Natural killer cell (primary cell): Measurements from ENCODE around the gene RBFA. TPM values are rescaled to one million over a fixed set of nuclear protein-coding genes. Genes with fewer than 3 reads are reported as not detected.

ENCODE experiments used
- ATAC-seq, 3 donors: fragments of 150-1000 bp in 2 of 3; fragments of 200-7000 bp in 1 of 3; cut with Tn5 transposase; 1 replicate in 1 of 3; 2 replicates in 2 of 3; pipeline ENCODE4 v1.10.0; 2021; ENCODE audit warnings: mild to moderate bottlenecking in 2 of 3, moderate library complexity in 2 of 3
- DNase-seq, 2 donors: peaks; one replicate each; pipeline versions ENCODE4 v3.0.0 to v3.0.0-alpha.2; 2013 to 2021; ENCODE audit warnings: mixed read lengths in 1 of 2
- H3K27ac ChIP-seq: one replicate; pipeline ENCODE4 v1.5.1; 2013; ENCODE audit warnings: mild to moderate bottlenecking, low read length
- H3K27me3 ChIP-seq: one replicate; pipeline ENCODE4 v1.6.1; 2013; ENCODE audit warnings: low read length; ENCODE audit not compliant: control insufficient read depth, insufficient read depth
- H3K36me3 ChIP-seq: one replicate; pipeline ENCODE4 v1.6.1; 2013; ENCODE audit warnings: low read length; ENCODE audit not compliant: control insufficient read depth, insufficient read depth
- H3K4me1 ChIP-seq: one replicate; pipeline ENCODE4 v1.6.1; 2013; ENCODE audit warnings: low read length; ENCODE audit not compliant: control insufficient read depth, insufficient read depth
- H3K4me3 ChIP-seq: one replicate; pipeline ENCODE4 v1.5.1; 2013; ENCODE audit warnings: low read length
- H3K9me3 ChIP-seq: one replicate; pipeline ENCODE4 v1.6.1; 2013; ENCODE audit warnings: low read length; ENCODE audit not compliant: control insufficient read depth, insufficient read depth
- H3K27ac Mint-ChIP-seq, 2 donors: one replicate each; pipeline ENCODE4 v1.8.0; 2022; ENCODE audit warnings: mild to moderate bottlenecking in 2 of 2, mixed read lengths in 2 of 2, moderate library complexity in 1 of 2
- H3K27me3 Mint-ChIP-seq, 2 donors: one replicate each; pipeline ENCODE4 v1.8.0; 2022; ENCODE audit warnings: low read depth in 2 of 2, mixed read lengths in 2 of 2
- H3K36me3 Mint-ChIP-seq: one replicate; pipeline ENCODE4 v1.8.0; 2022; ENCODE audit warnings: mixed read lengths
- H3K4me1 Mint-ChIP-seq, 2 donors: one replicate each; pipeline ENCODE4 v1.8.0; 2022; ENCODE audit warnings: mixed read lengths in 2 of 2
- H3K4me3 Mint-ChIP-seq: one replicate; pipeline ENCODE4 v1.8.0; 2022; ENCODE audit warnings: mild to moderate bottlenecking, moderate library complexity, mixed read lengths
- H3K9me3 Mint-ChIP-seq, 2 donors: one replicate each; pipeline ENCODE4 v1.8.0; 2022; ENCODE audit warnings: mixed read lengths in 2 of 2
- WGBS: methylation state at CpG from one replicate; pipeline ENCODE4 v1.1.7; 2013; ENCODE audit warnings: missing lambda C conversion rate; ENCODE audit not compliant: insufficient coverage; 5-methylcytosine and 5-hydroxymethylcytosine counted together
- intact Hi-C: fragments of 100-400 bp; cut with micrococcal nuclease; formaldehyde crosslinking; loops from one replicate; pipeline ENCODE4 v1.14.2; 2022
- total RNA-seq, 4 donors: library from RNA; stranded (reverse); fragments of 120-200 nt in 1 of 4; gene quantifications; one replicate each; pipeline versions ENCODE4 v1.2.3 to v1.2.4, GENCODE V29; 2013 to 2022
- TF ChIP-seq, protein P1 (sequence below): fragments of 200-600 bp; IDR thresholded peaks from one replicate; pipeline ENCODE4 v1.8.0; 2022; ENCODE audit warnings: antibody characterized with exemption

Gene RBFA
- total RNA-seq, 3 donors from 2014 or later (not counting 1 experiment from before 2014, with no cell fraction given): 11.9 to 17.7 (median 12.4) TPM

DNA sequence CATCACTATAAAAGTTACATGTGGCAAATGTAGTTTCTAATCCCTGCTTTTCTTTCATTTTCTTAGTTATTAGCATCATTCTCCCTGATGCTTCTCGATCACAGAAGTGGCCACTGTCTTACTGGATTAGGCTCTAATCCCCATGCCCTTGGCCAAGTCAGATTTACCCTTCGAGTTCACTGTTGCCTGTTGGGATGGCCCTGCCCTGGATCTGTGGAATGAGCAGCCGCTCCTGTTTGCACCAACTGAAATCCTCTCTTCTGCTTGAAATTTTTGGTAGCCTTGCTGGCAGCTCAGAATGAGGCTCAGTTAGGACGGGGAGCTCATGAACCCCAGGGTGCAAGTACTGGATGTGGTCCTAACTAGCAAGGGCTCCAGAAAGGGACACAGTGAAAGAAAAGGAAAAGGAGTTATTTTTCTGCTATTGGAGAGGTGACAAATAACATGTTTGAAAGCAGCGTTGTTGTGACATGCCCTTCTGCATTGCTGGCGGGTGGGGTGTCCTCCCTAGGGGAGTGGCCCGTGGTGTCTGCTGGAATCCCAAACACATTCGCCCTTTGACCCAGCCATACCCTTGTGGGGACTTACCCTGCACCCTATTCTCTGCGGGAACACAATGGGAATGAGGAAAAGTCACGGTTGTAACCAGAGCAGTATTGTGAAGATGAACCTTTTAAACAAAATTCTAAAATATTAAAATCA, 34.5 kb downstream of the RBFA start:
- no peaks in the 10 kb centered on the region for H3K9me3 ChIP-seq
- no peak overlapping the region for H3K27ac Mint-ChIP-seq
- H3K4me1 ChIP-seq: no peaks in the 10 kb centered on the region
- no peak overlapping the region for H3K4me3 ChIP-seq
- H3K4me1 Mint-ChIP-seq: no peaks in the 10 kb centered on the region
- H3K9me3 Mint-ChIP-seq: no peaks in the 10 kb centered on the region
- no peak overlapping the region for H3K4me3 Mint-ChIP-seq
- H3K36me3 ChIP-seq: no peaks in the 10 kb centered on the region
- no peaks in the 10 kb centered on the region for H3K36me3 Mint-ChIP-seq
- intact Hi-C loops: no loop called here
- ATAC-seq: peak in 1 of 3 donors; percentile 14
- no peaks in the 10 kb centered on the region for H3K27me3 ChIP-seq
- H3K27me3 Mint-ChIP-seq: no peaks in the 10 kb centered on the region
- WGBS: 87% methylated on average over 8 of the region's 10 CpGs
- DNase-seq: no peak
- no peak overlapping the region for H3K27ac ChIP-seq
- TF ChIP-seq, protein P1, sequence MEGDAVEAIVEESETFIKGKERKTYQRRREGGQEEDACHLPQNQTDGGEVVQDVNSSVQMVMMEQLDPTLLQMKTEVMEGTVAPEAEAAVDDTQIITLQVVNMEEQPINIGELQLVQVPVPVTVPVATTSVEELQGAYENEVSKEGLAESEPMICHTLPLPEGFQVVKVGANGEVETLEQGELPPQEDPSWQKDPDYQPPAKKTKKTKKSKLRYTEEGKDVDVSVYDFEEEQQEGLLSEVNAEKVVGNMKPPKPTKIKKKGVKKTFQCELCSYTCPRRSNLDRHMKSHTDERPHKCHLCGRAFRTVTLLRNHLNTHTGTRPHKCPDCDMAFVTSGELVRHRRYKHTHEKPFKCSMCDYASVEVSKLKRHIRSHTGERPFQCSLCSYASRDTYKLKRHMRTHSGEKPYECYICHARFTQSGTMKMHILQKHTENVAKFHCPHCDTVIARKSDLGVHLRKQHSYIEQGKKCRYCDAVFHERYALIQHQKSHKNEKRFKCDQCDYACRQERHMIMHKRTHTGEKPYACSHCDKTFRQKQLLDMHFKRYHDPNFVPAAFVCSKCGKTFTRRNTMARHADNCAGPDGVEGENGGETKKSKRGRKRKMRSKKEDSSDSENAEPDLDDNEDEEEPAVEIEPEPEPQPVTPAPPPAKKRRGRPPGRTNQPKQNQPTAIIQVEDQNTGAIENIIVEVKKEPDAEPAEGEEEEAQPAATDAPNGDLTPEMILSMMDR: no peak

DNA sequence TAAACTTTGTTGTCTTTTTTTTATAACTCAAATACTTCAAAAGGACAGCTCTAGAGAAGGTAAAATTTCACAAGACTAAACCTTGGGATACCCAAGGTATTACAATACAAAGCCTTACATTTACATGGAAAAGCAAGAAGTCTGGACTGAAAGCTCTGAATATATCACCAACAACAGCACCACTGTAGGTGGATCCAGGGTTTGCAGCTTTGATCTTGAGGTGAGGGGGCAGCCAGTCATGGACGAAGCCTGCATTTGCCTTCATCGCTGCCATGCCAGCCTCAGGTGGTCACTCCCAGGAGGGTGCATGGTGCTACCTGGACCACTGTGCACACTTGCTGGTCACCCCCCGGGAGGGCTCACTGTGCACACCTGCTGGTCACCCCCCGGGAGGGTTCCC, 36.6 kb downstream of the RBFA start:
- H3K4me1 ChIP-seq: no peaks in the 10 kb centered on the region
- intact Hi-C loops: no loop called here
- DNase-seq (no peak), ATAC-seq (no peak)
- H3K9me3 ChIP-seq: no peaks in the 10 kb centered on the region
- no peaks in the 10 kb centered on the region for H3K36me3 ChIP-seq
- TF ChIP-seq, protein P1: no peak
- H3K27ac ChIP-seq: no peak overlapping the region
- Mint-ChIP-seq H3K4me3 (no peak overlapping the region), H3K36me3 (no peaks in the 10 kb centered on the region), H3K9me3 (no peaks in the 10 kb centered on the region), H3K4me1 (no peaks in the 10 kb centered on the region), H3K27me3 (no peaks in the 10 kb centered on the region), H3K27ac (no peak overlapping the region)
- no peaks in the 10 kb centered on the region for H3K27me3 ChIP-seq
- 95% methylated on average over 4 of the region's 4 CpGs for WGBS
- H3K4me3 ChIP-seq: no peak overlapping the region

DNA sequence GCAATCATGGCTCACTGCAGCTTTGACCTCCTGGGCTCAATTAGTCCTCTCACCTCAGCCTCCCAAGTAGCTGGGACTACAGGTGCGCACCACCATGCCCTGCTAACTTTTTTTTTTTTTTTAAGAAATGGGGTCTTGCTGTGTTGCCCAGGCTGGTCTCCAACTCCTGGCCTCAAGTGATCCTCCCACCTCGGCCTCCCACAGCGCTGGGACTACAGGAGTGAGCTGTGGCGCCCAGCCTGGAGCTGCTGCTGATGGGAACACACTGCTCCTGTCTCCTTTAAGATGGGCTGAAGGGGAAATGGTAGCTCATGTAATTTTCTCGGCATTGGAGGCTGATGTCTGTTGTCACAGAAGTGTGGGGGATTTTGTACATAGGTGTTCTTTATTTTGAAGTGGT, 39.9 kb downstream of the RBFA start:
- no peaks in the 10 kb centered on the region for H3K27me3 ChIP-seq
- Mint-ChIP-seq H3K4me3 (no peak overlapping the region), H3K27ac (no peak overlapping the region), H3K36me3 (no peaks in the 10 kb centered on the region), H3K9me3 (no peaks in the 10 kb centered on the region), H3K4me1 (no peaks in the 10 kb centered on the region), H3K27me3 (peaks cover 0 to 2% of the 10 kb centered on the region in 2 donors)
- TF ChIP-seq, protein P1: no peak
- H3K4me1 ChIP-seq: no peaks in the 10 kb centered on the region
- WGBS: 92% methylated on average over 5 of the region's 5 CpGs
- H3K4me3 ChIP-seq: no peak overlapping the region
- H3K36me3 ChIP-seq: no peaks in the 10 kb centered on the region
- DNase-seq (no peak), ATAC-seq (no peak)
- intact Hi-C loops: no loop called here
- H3K27ac ChIP-seq: no peak overlapping the region
- no peaks in the 10 kb centered on the region for H3K9me3 ChIP-seq

DNA sequence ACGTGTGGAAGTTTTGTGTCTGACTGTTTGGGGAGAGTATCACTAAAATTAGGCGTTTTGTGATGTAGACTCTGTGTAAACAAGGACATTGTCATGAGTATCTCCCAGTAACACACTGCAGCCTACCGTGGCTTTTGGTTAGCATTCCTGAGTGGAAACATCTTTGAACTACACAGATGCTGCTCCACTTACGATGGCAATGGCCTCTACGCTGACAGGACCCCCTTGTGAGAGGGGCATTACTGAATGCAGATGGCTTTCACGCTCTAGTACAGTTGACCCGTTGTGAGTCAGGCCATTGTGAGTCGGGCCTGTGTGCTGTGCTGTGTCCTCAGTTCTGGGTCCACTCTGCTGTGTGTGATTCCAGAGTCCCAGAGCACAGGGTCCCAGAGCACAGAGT, 40.5 kb downstream of the RBFA start:
- no peak for ATAC-seq
- no peak overlapping the region for H3K27ac Mint-ChIP-seq
- Histone ChIP-seq H3K27me3 (no peaks in the 10 kb centered on the region), H3K36me3 (no peaks in the 10 kb centered on the region), H3K4me1 (no peaks in the 10 kb centered on the region), H3K4me3 (no peak overlapping the region), H3K27ac (no peak overlapping the region), H3K9me3 (no peaks in the 10 kb centered on the region)
- H3K4me3 Mint-ChIP-seq: no peak overlapping the region
- no peaks in the 10 kb centered on the region for H3K9me3 Mint-ChIP-seq
- TF ChIP-seq, protein P1: no peak
- H3K4me1 Mint-ChIP-seq: no peaks in the 10 kb centered on the region
- WGBS: 91% methylated on average over 8 of the region's 8 CpGs
- H3K36me3 Mint-ChIP-seq: no peaks in the 10 kb centered on the region
- peaks cover 0 to 2% of the 10 kb centered on the region in 2 donors for H3K27me3 Mint-ChIP-seq
- no peak for DNase-seq
- intact Hi-C loops: no loop called here
